AG09319 (cell line): ENCODE results near the gene CIT.

ENCODE experiments used
- DNase-seq: peaks from one replicate; pipeline ENCODE4 v3.0.0-alpha.2; 2010; ENCODE audit warnings: low read depth; ENCODE audit errors: extremely low read depth
- CTCF ChIP-seq: IDR thresholded peaks from 2 replicates; pipeline ENCODE4 v1.5.1; 2011; ENCODE audit warnings: low read depth, mild to moderate bottlenecking, inconsistent platforms, low read length, moderate library complexity

Gene CIT

GRCh38 chr12:119836781-119837180 lies 40.3 kb downstream of the CIT start:
- no peak for DNase-seq
- no peak for TF ChIP-seq CTCF

- no peak; the same call in none of the 2 replicates for TF ChIP-seq CTCF
- DNase-seq: no peak
Observed at GRCh38 chr12:119835068-119835467, 42.1 kb downstream of the CIT start.

DNA sequence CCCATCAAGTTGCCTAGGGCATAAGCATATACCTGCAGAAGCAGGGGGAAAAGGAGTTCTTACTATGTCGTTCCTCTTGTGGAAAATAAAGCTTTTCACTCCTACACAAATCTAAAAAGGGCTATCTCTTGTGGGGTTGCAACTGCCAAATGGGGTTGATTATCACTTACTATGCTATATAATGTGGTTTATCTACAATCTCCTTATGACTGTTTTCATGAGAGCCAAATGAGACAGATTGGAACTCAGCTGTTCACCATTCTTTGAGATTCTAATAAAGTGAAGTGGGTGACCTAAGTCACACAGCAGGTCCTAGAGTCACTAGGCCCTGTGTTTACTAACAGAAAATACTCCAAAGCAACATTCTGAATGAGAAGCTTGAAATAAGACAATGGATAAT lies 47.7 kb downstream of the CIT start:
- no peak for DNase-seq
- no peak for TF ChIP-seq CTCF

DNA sequence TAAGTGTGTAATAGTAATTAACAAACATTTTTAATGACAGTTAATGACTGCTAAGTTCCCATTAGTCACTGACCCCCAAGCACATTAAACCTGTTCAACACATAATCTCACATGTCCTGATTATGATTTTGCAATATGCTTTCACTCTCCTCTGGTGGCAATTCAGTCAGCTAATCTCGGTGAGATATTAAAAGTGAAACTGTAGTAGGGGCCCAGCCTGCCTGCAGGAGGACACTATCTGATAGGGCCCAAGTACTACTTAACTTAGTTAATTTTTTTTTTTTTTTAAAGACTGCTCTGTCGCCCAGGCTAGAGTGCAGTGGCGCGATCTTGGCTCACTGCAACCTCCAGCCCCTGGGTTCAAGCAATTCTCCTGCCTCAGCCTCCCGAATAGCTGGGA lies 48.8 kb downstream of the CIT start:
- DNase-seq: no peak

DNA sequence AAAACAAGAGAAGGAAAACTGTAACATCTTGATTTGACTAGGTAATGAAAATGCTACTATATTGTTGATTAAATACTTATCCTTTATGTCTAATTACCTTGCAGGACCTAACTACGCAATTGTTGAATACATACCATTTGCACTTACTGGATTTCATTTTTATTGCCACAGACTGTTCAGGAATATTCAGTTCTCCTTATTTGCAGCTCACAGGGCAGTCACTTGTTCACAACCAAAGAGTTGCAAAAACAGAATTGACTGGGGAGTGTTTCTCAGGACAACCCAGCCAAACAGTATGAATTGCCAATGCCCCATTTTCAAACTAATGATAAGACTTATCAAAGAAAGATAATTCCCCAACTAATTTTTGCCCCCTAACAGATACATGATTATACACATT lies 49.4 kb downstream of the CIT start:
- TF ChIP-seq CTCF: no peak
- DNase-seq: no peak

More for the DNA sequence above, 48.8 kb downstream of the CIT start:
- no peak for TF ChIP-seq CTCF

GRCh38 chr12:119826661-119827445 lies 50.3 kb downstream of the CIT start:
- DNase-seq: no peak
- no peak for TF ChIP-seq CTCF

DNA sequence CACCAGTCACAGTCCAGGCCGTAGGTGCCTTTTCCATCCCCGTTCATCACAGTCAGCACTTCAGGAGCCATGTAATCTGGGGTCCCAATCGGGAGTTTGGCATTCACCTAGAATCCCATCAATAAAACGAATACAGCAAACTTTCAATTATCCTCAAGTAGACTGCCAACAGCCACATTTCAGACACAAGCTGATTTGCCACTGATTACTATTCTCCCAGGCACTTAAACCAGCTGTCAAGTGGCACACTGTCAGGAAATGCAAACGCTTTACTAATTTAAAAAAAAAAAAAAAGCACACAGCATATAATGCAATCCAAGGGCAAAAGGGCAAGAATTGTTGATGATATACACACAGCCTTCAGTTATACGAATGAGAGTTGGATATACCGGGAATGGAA lies 51.9 kb downstream of the CIT start:
- no peak for DNase-seq
- no peak for TF ChIP-seq CTCF
